CD1c-positive myeloid dendritic cell (primary cell): Measurements from ENCODE around the gene ERCC1.
"Not testable (repeated sequence)": the region's sequence is repeated elsewhere in the genome, so short reads cannot be mapped to it uniquely, and the experiment has no call there.

Experiments
- DNase-seq: peaks from one replicate; pipeline ENCODE4 v3.0.0-alpha.2; 2016; ENCODE audit errors: extremely low spot score

ERCC1 gene

DNA sequence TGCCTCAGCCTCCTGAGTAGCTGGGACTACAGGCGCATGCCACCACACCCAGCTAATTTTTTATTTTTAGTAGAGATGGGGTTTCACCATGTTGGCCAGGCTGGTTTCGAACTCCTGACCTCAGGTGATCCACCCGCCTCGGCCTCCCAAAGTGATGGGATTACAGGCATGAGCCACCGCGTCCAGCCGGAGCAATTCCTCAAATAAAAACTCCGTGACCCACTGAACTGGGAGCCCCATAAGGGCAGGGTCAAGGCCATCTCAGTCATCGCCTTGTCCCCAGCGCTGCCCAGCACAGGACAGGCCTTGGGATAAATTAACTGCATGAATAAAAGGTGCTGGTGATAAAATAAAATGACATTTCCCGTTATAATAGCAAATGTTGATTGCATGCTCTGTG is 6.2 kb upstream of the ERCC1 start:
- not testable (repeated sequence) for DNase-seq

DNA sequence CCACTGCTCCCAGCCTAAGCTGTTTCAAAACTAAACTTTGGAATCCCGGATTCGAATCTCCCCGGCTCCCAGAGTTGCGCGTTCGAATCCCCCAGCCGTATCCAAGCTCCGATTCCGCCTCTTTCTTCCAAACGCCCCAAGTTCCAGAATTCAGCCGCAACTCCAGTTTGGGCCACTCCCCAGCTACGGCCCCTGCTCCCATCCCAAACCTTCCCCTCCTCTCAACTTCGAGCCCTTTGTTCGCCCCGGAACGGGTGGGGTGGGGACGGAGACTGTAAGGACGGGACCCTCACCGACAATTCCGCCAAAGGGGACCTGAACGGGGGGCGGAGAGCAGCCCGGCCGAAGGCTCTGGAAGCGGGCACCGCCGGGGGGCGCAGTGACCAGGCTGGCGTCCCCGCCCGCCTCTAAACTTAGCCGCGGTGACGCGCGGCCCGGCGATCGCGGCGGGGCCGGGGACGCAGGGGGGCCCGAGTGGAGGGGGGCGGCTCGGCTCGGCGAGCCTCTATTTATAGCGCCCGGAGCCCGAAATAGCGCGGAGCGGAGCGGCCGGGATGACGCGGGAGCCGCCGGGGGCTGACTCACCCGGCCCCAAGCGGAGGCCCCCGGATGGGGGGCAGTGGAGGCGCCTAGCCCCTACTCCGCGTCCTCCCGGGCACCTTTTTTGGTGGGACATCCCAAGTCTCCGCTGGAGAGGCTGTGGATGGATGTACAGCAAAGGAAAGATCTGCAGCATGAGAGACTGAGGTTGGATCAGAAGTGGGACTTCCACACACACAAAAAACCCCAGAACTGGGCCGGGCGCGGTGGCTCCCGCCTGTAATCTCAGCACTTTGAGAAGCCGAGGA is 4.9 kb upstream of the ERCC1 start:
- peak; percentile 30 for DNase-seq

DNA sequence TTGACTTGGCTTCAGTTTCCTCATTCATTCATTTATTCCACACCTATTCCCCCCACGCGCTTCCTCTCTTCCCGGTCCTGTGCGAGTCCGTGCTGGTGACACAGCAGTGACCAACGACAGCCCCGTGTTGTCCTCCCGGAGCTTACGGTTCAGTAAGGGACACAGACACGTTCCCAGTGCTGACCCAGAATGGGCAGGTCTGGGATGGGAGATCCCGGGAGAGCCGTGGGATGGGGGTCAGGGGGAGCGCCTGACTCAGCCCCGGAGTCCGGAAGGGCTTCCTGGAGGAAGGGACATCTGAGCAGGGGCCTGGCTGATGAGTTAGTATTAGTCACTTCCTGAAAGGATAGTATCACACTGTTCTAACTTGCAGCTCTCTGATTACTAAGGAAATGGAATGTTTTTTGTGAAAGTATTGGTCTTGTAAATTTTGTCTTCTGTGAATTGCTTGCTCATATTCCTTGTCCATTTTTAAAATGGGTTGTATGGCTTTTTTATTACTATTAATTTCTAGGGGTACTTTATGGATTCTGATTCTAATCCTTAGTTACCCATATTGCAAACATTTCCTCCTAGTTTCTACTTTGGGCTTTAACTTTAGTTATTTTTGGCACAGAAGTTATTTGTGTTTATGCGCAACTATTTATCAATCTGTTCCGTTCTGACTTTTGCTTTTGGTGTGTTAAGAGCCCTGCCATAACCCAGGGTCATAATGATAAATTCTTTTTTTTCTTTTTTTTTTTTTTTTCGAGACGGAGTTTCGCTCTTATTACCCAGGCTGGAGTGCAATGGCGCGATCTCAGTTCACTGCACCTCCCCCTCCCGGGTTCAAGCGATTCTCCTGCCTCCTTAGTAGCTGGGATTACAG is 708 bp upstream of the ERCC1 start:
- DNase-seq, result peak; percentile 84

DNA sequence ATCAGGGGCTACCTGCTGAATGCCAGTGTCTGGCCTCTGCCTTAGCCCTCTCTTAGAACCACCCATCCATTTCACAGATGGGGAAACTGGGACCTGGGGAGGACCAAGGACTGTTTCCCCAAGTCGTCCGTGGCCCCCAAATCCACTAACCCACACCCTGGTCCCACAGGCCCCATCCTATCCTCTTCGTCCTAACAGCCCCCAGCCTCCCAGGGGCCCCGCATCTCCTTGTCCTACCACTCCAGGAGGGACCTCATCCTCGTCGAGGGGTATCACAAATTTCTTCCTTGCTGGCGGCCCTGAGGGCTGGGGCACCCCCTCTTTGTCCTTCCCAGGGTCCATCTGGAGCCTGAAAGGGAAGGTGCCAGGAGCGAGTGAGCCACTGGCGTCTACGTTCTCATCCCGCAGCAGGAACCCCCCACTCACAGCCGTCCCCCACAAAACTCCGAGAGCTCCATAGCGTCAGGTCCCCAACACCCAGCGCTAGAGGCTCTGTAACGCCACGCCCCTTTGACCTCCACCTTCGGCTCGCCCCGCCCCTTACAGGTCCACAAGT is 606 bp downstream of the ERCC1 start:
- DNase-seq, result no peak

DNA sequence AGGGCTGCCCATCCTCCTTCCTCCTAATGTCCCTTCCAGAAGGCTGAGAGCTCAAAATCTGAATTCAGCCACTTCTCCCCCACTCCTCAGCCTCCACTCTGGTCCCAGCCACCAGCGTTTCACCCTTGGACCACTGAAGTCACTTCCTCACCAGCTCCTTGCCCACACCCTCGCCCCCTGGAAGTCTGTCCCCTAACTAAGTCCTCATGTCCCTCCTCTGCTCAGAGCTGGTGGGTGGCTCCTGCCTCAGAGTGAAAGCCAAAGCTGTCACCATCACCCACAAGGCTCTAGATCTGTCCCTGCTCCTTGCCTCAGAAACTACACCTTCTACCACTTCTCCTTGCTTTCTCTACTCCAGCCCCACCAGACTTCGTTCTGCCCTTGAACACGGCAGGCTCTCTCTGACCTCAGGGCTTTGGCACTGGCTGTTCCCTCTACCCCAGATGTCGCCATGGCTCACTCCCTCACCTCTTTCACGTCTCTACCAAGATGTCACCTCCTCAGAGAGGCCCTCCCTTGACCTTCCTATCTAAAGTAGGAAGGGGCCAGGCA is 1.7 kb downstream of the ERCC1 start:
- peak; percentile 54 for DNase-seq

DNA sequence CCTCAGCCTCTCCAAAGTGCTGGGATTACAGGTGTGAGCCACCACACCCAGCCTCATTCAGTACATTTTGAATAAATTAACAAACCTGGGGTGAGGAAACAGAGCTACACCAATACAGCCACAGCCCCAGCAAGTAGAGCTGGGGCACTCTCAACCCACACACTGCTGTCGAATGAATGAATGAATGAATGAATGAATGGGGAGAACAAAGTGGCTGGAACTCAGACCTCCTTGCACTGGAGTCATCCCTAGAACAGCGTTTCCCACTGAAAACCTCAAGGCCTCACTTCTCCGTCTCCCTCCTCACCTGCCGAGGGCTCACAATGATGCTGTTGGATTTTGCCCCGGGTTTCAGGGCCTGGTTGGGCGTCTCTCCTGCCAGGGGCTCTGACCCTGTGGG is 2.8 kb downstream of the ERCC1 start:
- no peak for DNase-seq

DNA sequence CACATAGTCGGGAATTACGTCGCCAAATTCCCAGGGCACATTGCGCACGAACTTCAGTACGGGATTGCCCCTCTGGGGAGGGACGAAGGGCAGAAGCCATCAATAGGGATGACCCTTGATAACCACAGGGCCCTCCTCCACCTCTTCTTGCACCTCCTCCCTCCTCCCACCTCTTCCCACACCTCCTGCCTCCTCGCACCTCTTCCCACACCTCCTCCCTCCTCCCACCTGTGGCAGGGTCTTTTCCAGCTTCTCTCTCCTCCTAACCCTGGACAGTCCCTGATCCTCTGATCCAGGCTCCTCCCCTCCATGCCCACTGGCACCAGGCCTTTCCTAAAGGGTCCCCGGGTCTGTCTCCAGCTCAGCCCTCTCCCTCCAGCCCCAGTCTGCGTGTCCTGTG is 3.4 kb downstream of the ERCC1 start:
- DNase-seq, result no peak

DNA sequence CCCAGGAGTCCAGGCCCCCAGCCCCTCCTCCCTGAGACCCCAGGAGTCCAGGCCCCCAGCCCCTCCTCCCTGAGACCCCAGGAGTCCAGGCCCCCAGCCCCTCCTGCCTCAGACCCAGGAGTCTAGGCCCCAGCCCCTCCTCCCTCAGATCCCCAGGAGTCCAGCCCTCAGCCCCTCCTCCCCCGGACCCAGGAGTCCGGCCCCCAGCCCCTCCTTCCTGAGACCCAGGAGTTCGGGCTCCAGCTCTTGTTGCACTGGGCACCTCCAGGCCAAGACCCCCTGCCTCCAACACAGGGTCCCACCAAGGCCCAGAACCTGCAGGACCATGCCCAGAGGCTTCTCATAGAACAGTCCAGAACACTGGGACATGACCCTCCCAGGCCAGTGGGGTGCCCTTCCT is 3.8 kb downstream of the ERCC1 start:
- no peak for DNase-seq

DNA sequence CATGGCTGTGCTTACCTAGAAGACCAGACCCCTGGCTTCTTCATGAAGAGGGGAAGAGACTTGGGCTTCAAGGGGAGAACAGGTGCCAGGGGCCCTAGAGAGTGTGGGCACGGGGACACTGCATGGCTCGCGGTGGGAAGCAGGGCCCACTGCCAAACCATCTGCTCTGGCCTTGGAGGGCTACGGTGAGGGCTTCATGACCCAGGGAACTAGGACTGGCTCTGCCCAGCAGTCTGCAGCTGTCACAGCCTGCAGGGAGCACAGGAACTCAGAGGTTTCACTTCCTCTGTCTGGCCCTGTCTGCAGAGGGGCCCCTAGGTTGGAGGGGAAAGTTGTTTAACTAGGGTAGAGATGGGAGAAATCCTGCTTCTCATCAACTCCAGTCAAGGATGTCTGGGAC is 4.3 kb downstream of the ERCC1 start:
- peak; percentile 82 for DNase-seq

DNA sequence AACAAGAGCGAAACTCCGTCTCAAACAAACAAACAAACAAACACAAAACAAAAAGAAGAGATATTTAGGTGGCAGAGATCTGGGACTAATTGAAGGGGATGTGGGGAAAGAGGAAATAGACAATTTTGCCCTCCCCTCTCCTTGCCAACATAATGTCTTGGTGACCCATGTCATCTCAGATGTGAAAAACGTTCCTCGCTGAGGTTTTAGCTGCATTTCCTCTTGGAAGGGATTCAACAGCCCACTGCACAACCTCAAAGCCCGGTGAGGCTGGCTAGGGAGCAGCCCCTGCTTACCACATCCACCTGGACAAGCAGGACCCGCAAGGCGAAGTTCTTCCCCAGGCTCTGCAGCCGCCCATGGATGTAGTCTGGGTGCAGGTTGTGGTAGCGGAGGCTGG is 4.9 kb downstream of the ERCC1 start:
- DNase-seq, result peak; percentile 40

DNA sequence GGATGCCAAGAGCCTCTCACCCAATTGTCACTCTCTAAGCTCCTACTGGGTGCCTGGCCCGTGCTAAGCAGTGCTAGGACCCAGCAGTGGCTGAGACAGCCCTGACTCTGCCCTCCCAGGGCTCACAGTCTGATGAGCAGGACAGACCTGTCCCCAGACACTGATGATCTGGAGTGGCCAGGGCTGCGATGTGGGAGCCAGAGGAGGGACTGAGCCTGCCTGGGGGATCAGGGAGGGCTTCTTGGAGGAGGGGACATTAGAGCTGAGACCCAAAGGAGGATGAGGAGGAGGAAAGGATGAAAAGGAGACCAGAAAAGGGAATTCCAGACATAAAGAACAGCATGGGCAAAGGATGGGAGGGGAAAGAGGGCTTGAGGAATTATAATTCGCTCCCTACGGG is 6.6 kb downstream of the ERCC1 start:
- no peak for DNase-seq

DNA sequence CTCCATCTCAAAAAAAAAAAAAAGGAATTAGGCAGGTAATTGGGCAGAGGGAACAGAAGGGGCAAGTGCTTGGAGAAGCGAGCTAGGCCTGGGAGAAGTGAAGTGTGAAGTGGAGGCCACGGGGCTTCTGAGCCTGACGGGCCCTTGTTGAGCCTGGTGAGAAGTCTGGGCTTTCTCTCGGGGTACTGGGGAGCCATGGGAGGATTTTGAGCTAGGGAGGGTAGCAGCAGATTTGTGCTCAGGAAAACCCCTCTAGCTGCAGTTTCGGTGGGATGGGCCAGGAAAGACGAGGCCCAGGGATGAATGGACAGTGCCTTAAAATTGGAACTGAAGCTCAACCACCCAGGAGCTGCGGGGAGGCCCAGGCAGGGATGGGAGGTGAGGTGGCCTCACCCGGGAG is 9.2 kb downstream of the ERCC1 start:
- no peak for DNase-seq

DNA sequence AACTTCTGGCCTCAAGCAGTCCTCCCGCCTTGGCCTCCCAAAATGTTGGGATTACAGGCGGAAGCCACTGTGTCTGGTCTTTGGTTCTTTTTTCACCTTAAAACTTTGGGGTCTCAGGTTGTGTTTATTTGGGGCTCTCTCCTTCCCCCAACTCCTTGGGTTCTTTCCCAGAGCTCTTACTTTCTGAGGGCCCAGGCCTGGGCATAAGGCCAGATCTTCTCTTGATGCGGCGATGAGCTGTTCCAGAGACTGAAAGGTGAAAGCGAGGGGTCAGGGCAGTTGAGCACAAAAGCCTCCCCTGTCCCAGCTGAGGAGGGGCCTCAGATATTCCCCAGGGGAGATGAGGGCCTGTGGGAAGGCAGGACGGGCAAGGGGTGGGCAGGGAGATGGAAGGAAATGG is 10.2 kb downstream of the ERCC1 start:
- DNase-seq, result no peak

DNA sequence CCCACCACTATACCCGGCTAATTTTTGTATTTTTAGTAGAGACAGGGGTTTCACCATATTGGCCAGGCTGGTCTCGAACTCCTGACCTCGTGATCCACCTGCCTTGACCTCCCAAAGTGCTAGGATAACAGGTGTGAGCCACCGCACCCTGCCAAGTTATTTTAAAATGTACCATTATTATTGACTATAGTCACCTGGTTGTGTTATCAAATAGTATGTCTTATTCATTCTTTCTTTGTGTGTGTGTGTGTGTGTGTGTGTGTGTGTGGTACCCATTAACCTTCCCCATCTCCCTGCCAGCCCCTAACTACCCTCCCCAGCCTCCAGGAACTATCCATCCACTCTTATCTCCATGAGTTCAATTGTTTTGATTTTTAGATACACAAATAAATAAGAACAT is 13.4 kb downstream of the ERCC1 start:
- not testable (repeated sequence) for DNase-seq

DNA sequence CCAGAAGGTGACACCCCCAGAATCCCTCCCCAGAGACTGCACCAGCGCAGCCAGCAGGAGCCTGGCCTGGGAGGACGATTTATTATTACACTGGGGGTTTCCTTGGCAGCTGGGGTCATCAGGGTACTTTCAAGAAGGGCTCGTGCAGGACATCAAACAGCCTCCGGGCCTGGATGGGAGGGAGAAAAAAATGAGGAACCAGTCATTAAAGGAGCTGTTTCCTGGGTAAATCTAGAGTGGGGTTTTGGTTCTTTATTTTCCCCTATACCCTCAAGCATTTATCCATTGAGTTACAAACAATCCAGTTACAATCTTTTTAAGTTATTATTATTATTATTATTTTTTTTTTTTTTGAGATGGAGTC is 14.2 kb downstream of the ERCC1 start:
- peak; percentile 48 for DNase-seq

DNA sequence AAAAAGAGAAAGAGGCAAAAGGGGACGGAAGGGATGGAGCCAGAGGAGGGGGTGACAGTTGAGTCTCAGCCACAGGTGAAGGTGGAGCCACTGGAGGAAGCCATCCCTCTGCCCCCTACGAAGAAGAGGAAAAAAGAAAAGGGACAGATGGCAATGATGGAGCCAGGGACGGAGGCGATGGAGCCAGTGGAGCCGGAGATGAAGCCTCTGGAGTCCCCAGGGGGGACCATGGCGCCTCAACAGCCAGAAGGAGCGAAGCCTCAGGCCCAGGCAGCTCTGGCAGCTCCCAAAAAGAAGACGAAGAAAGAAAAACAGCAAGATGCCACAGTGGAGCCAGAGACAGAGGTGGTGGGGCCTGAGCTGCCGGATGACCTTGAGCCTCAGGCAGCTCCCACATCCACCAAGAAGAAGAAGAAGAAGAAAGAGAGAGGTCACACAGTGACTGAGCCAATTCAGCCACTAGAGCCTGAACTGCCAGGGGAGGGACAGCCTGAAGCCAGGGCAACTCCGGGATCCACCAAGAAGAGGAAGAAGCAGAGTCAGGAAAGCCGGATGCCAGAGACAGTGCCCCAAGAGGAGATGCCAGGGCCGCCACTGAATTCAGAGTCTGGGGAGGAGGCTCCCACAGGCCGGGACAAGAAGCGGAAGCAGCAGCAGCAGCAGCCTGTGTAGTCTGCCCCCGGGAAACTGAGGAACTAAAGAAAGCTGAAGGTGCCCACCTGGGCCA is 14.7 kb downstream of the ERCC1 start:
- no peak for DNase-seq

DNA sequence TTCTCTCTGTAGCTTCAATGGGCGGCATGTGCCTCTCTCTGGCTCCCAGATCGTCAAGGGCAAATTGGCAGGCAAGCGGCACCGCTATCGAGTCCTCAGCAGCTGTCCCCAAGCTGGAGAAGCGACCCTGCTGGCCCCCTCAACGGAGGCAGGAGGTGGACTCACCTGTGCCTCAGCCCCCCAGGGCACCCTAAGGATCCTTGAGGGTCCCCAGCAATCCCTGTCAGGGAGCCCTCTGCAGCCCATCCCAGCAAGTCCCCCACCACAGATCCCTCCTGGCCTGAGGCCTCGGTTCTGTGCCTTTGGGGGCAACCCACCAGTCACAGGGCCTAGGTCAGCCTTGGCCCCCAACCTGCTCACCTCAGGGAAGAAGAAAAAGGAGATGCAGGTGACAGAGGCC is 15.6 kb downstream of the ERCC1 start:
- no peak for DNase-seq

DNA sequence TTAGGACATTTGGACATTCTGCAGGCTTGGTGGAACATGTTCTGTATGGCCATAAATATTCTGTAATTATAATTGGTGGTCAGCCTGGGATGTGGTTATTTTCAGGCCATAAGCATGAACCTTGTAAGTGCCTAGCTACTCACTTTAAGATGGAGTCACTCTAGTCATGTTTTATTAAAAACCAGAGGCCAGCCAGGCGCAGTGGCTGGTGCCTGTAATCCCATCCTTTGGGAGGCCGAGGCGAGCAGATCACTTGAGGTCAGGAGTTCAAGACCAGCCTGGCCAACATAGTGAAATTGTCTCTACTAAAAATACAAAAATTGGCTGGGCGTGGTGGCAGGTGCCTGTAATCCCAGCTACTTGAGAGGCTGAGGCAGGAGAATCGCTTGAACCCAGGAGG is 16.1 kb downstream of the ERCC1 start:
- DNase-seq, result not testable (repeated sequence)

DNA sequence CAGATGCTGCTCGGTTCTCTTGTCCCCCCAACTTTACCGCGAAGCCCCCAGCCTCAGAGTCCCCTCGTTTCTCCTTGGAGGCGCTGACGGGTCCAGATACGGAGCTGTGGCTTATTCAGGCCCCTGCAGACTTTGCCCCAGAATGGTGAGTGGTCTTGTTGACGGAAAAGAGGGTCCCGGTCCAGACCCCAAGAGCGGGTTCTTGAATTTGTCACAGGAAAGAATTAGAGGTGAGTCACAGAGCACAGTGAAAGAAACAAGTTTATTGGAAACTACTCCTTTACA is 16.7 kb downstream of the ERCC1 start:
- DNase-seq, result no peak

DNA sequence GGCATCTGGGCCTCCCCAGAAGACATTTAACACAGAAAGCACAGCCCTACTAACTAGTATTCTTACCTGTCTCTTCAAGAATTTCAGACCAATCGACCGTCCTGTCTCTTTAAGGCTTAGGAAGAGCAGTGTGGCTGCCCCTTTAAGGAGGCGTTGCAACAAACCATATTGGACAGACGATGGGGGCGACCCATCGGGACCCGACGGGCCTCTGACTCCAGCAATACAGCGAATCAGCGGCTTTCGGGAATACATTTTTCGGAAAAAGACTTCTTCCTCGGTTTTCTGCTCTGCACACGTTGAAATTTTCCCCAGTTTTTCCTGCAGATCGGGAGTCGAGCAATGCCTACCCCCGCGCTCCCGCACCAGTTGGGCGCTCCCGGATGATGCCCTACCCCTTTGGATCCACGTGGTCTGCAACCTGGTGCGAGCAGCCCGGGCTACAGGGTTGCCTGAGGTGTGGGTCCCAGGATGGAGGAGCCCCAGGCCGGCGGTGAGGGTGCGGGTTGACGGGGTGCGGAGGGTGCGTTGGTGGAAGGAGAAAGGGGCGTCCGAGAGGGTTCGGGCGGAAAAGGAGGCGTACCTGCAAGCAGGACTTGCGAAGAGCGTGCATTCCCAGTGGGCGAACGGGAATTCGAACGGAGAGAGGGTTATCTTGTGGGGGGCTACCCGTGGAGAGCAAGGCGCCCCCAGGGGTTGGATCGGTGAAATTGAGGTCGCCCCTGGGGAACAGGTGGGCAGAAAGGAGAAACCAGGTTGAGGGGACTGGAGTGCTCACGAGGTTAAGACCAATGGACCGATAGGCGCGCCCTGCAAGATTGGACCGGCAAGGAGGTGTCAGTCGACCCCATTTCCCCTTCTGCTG is 17.3 kb downstream of the ERCC1 start, which contains the start of gene POLR1G:
TSS of gene POLR1G (plus strand) at position 419 of the 865 bp plus-strand sequence. CDS start at position 472, 53 bp downstream.
- DNase-seq, result peak; percentile 72
